ENCODE measurements around the gene GSTT2B.
"Not testable (repeated sequence)": the region's sequence is repeated elsewhere in the genome, so short reads cannot be mapped to it uniquely, and the experiment has no call there.

GSTT2B gene

DNA sequence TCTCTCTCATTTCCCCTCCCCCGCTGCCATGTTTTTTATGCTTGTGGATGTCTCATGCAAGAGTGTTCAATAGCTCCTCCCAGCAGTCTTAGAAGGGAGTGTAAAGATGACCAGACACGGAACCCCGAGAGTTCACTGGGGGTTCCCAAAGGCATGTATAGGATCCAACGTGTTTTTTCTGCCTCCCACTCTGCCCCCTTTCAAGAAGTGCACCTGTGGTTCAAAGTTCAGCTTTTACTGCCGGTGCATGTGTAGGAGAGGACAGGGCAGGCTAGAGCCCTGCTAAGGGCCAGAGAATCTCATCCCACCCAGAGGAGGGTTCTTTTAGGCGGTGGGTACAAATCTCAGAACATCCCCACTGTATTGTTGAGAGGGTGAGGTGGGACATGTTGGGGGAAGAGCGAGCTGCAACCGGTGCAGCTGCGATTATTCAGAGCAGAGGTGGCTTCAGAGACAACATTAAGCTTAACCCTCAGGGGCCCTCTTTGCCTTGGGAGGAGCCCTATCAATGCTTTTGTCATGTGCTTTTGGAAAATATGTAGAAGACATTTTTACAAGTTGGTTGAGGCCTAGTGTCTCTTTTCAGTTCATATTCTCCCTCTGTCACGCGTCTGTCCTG lies 52.3 kb downstream of the GSTT2B start:
- intact Hi-C loops (cut with DNase I): no loop called here
- no peak for DNase-seq

- DNase-seq: peak in 1 of 10 donors; percentile 3
- intact Hi-C loops (cut with DNase I): not testable (repeated sequence)
Measured at GRCh38 chr22:23907423-23907822, 53.6 kb downstream of the GSTT2B start.

Measured in posterior cingulate gyrus (tissue), 11 donors.